HCT116 (cell line): ENCODE measurements around the gene DPP6.
"Not testable (repeated sequence)": the region's sequence is repeated elsewhere in the genome, so short reads cannot be mapped to it uniquely, and the experiment has no call there.

Experiments used
- CTCF ChIP-seq, 3 experiments: fragments of 200-600 bp in 1 of 3; sonication (generic) in 1 of 3; IDR thresholded peaks in 2 of 3; conservative IDR thresholded peaks in 1 of 3; 2 replicates each; pipeline ENCODE4 v1.5.1; 2012 to 2017; ENCODE audit warnings: low read depth in 2 of 3, low read length in 2 of 3, antibody characterized with exemption in 1 of 3, borderline replicate concordance in 1 of 3, control low read depth in 1 of 3, mild to moderate bottlenecking in 1 of 3, mixed read lengths in 1 of 3, mixed run types in 1 of 3, moderate library complexity in 1 of 3; ENCODE audit not compliant: insufficient read depth in 1 of 3
- EGR1 ChIP-seq: IDR thresholded peaks from 2 replicates; pipeline ENCODE4 v1.6.1; 2012; ENCODE audit warnings: low read depth
- EZH2 ChIP-seq: fragments of 200-600 bp; sonication (generic); IDR thresholded peaks from 2 replicates; pipeline ENCODE4 v1.6.1; 2017; ENCODE audit warnings: antibody characterized with exemption, mixed run types
- EZH2phosphoT487 ChIP-seq: fragments of 200-600 bp; IDR thresholded peaks from 2 replicates; pipeline ENCODE4 v1.6.1; 2018; ENCODE audit warnings: antibody characterized with exemption, borderline replicate concordance
- POLR2A ChIP-seq: IDR thresholded peaks from 2 replicates; pipeline ENCODE4 v1.7.0; 2011; ENCODE audit warnings: borderline replicate concordance; ENCODE audit not compliant: insufficient read depth, insufficient read length; ENCODE audit errors: extremely low read depth
- POLR2AphosphoS5 ChIP-seq: IDR thresholded peaks from 2 replicates; pipeline ENCODE4 v1.6.1; 2011; ENCODE audit warnings: mild to moderate bottlenecking, low read depth, low read length, moderate library complexity
- REST ChIP-seq: IDR thresholded peaks from 2 replicates; pipeline ENCODE4 v1.6.1; 2012; ENCODE audit warnings: low read depth
- SP1 ChIP-seq: IDR thresholded peaks from 2 replicates; pipeline ENCODE4 v1.6.1; 2012; ENCODE audit warnings: low read depth
- YY1 ChIP-seq: IDR thresholded peaks from 2 replicates; pipeline ENCODE4 v1.6.1; 2011; ENCODE audit warnings: low read length, low read depth, moderate library complexity, mild to moderate bottlenecking; ENCODE audit not compliant: insufficient replicate concordance; ENCODE audit errors: extremely low read depth
- ZBTB33 ChIP-seq: IDR thresholded peaks from 2 replicates; pipeline ENCODE4 v1.6.1; 2011; ENCODE audit warnings: mild to moderate bottlenecking, low read length, moderate library complexity; ENCODE audit not compliant: insufficient replicate concordance; ENCODE audit errors: extremely low read depth

GRCh38 chr7:154051643-154052529, at the start of gene DPP6:
- not testable (repeated sequence) for TF ChIP-seq EZH2phosphoT487; SP1; EZH2; CTCF (IDR thresholded peaks at IDR 0.05 in 2 of 3, conservative IDR thresholded peaks at IDR 0.05 in 1 of 3; ENCODE audit: borderline replicate concordance in 1 of 3, insufficient read depth in 1 of 3, low read depth in 2 of 3, low read length in 2 of 3); POLR2A; YY1; EGR1; REST; ZBTB33; POLR2AphosphoS5
